A673 (cell line): Measurements from ENCODE around the gene FTO. TPM values are rescaled to one million over a fixed set of nuclear protein-coding genes. Genes with fewer than 3 reads are reported as not detected.

ENCODE experiments used
- BruUV-seq: library from RNA; stranded (reverse); fragments of 400-500 nt; replicated peaks from 2 replicates; lab custom pipeline; 2021; lab: Mats Ljungman, UMichigan
- CTCF ChIA-PET: fragments of 300-600 bp; sonication (Branson Sonifier 250); formaldehyde crosslinking; loops from one replicate; lab custom pipeline; 2022; ENCODE audit warnings: antibody characterized with exemption; lab: Charles Lee
- POLR2A ChIA-PET: fragments of 300-600 bp; sonication (Branson Sonifier 250); formaldehyde crosslinking; loops from one replicate; lab custom pipeline; 2022; ENCODE audit warnings: antibody characterized with exemption; ENCODE audit not compliant: low non-redundant PET; lab: Charles Lee
- DNase-seq: peaks from one replicate; pipeline ENCODE4 v3.0.0-alpha.2; 2015; ENCODE audit warnings: low spot score
- H3K27ac ChIP-seq: fragments of 200-600 bp; sonication (generic); 2 replicates; pipeline ENCODE4 v1.5.1; 2016; ENCODE audit warnings: mixed run types, low read depth, mild to moderate bottlenecking, mixed read lengths, antibody characterized with exemption, low read length; ENCODE audit not compliant: poor library complexity, severe bottlenecking
- H3K27me3 ChIP-seq: fragments of 200-600 bp; sonication (generic); replicated peaks from 2 replicates; pipeline ENCODE4 v1.6.1; 2017; ENCODE audit warnings: mixed run types, low read depth, mild to moderate bottlenecking, mixed read lengths, antibody characterized with exemption, low read length; ENCODE audit not compliant: insufficient read depth, poor library complexity
- H3K36me3 ChIP-seq: fragments of 200-600 bp; sonication (generic); 2 replicates; pipeline ENCODE4 v1.6.1; 2016; ENCODE audit warnings: mixed run types, mild to moderate bottlenecking, mixed read lengths, antibody characterized with exemption, low read length; ENCODE audit not compliant: insufficient read depth, poor library complexity, severe bottlenecking
- H3K4me1 ChIP-seq: fragments of 200-600 bp; sonication (generic); 2 replicates; pipeline ENCODE4 v1.6.1; 2017; ENCODE audit warnings: mixed run types, mild to moderate bottlenecking, mixed read lengths, antibody characterized with exemption, low read length; ENCODE audit not compliant: insufficient read depth, poor library complexity, severe bottlenecking
- H3K4me3 ChIP-seq: fragments of 200-600 bp; sonication (generic); 2 replicates; pipeline ENCODE4 v1.5.1; 2016; ENCODE audit warnings: low read depth, mixed run types, mild to moderate bottlenecking, mixed read lengths, low read length; ENCODE audit not compliant: poor library complexity, severe bottlenecking
- H3K9me3 ChIP-seq: fragments of 200-600 bp; sonication (generic); 2 replicates; pipeline ENCODE4 v1.6.1; 2016; ENCODE audit warnings: mixed run types, low read depth, mild to moderate bottlenecking, mixed read lengths, antibody characterized with exemption, low read length; ENCODE audit not compliant: poor library complexity, severe bottlenecking
- CTCF ChIP-seq: fragments of 300-800, 200-600 bp; sonication (generic); conservative IDR thresholded peaks from 2 replicates; pipeline ENCODE4 v1.5.1; 2017; ENCODE audit warnings: low read depth, mild to moderate bottlenecking, antibody characterized with exemption, low read length, moderate library complexity, mixed read lengths
- EZH2 ChIP-seq: fragments of 200-600 bp; sonication (generic); IDR thresholded peaks from 2 replicates; pipeline ENCODE4 v1.6.1; 2017; ENCODE audit warnings: borderline replicate concordance, low read depth, mild to moderate bottlenecking, mixed read lengths, antibody characterized with exemption, low read length; ENCODE audit not compliant: poor library complexity, severe bottlenecking
- intact Hi-C: fragments of 100-400 bp; cut with micrococcal nuclease; formaldehyde crosslinking; loops from one replicate; pipeline ENCODE4 v1.10.0; 2022; ENCODE audit not compliant: unreplicated experiment
- total RNA-seq: library from RNA; stranded (reverse); gene quantifications from 2 replicates; pipeline ENCODE4 v1.2.3, GENCODE V29; 2021

FTO gene
- total RNA-seq, 1 experiment from 2014 or later, result 73.4 TPM

- no TSS peak for BruUV-seq
- H3K27me3 ChIP-seq, result no peaks in the 10 kb centered on the region
- H3K27ac ChIP-seq, result no peak overlapping the region
- H3K9me3 ChIP-seq, result no peaks in the 10 kb centered on the region
- H3K4me3 ChIP-seq, result no peak overlapping the region
- H3K36me3 ChIP-seq, result no peaks in the 10 kb centered on the region
- DNase-seq, result peak; percentile 59
- POLR2A ChIA-PET, result no interaction called here
- CTCF ChIA-PET, result interaction anchor here (0.7 kb wide), 1 partner anchor 486 kb away, joined by 3 read pairs; no protein-coding TSS in a partner anchor
- intact Hi-C loops, result loop anchor here (2.0 to 10.0 kb wide), 2 partner anchors 339 to 1313 kb away; partner anchors contain the start of gene IRX3
- TF ChIP-seq EZH2 (no peak), CTCF (peak; percentile 90)
- H3K4me1 ChIP-seq, result peaks cover 7% of the 10 kb centered on the region
Observed at GRCh38 chr16:53945996-53946395, 242.0 kb downstream of the FTO start.

GRCh38 chr16:53946746-53947386 is 242.9 kb downstream of the FTO start:
- CTCF ChIA-PET, result no interaction called here
- no peak overlapping the region for H3K27ac ChIP-seq
- intact Hi-C loops, result loop anchor here (2.0 to 10.0 kb wide), 2 partner anchors 338 to 1312 kb away; partner anchors contain the start of gene IRX3
- no TSS peak for BruUV-seq
- H3K36me3 ChIP-seq, result no peaks in the 10 kb centered on the region
- no peaks in the 10 kb centered on the region for H3K27me3 ChIP-seq
- TF ChIP-seq CTCF (no peak), EZH2 (no peak)
- no peak overlapping the region for H3K4me3 ChIP-seq
- POLR2A ChIA-PET, result no interaction called here
- no peaks in the 10 kb centered on the region for H3K9me3 ChIP-seq
- H3K4me1 ChIP-seq, result peaks cover 7% of the 10 kb centered on the region
- DNase-seq, result no peak

GRCh38 chr16:53947642-53948041 is 243.7 kb downstream of the FTO start:
- no peak for DNase-seq
- TF ChIP-seq CTCF (no peak), EZH2 (no peak)
- no peak overlapping the region for H3K4me3 ChIP-seq
- BruUV-seq, result no TSS peak
- CTCF ChIA-PET, result no interaction called here
- no peaks in the 10 kb centered on the region for H3K9me3 ChIP-seq
- H3K4me1 ChIP-seq, result peaks cover 13% of the 10 kb centered on the region
- intact Hi-C loops, result loop anchor here (2.0 to 10.0 kb wide), 2 partner anchors 337 to 1311 kb away; partner anchors contain the start of gene IRX3
- H3K27ac ChIP-seq, result no peak overlapping the region
- no peaks in the 10 kb centered on the region for H3K27me3 ChIP-seq
- POLR2A ChIA-PET, result no interaction called here
- H3K36me3 ChIP-seq, result no peaks in the 10 kb centered on the region
